Stimulated activated CD8-positive, alpha-beta memory T cell treated with anti-CD3 and anti-CD28 coated beads, Interleukin-12 subunit alpha, Interleukin-12 subunit beta, amount 100 ng/mL, for 1 hour (primary cell): ENCODE results near the gene LRRC34.

Experiments
- DNase-seq: peaks from one replicate; pipeline ENCODE4 v3.0.0-alpha.2; 2020; ENCODE audit warnings: low read depth

LRRC34 gene, protein sequence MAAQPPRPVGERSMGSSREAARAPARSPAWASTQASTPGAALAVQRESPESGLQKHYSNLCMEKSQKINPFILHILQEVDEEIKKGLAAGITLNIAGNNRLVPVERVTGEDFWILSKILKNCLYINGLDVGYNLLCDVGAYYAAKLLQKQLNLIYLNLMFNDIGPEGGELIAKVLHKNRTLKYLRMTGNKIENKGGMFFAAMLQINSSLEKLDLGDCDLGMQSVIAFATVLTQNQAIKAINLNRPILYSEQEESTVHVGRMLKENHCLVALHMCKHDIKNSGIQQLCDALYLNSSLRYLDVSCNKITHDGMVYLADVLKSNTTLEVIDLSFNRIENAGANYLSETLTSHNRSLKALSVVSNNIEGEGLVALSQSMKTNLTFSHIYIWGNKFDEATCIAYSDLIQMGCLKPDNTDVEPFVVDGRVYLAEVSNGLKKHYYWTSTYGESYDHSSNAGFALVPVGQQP

DNA sequence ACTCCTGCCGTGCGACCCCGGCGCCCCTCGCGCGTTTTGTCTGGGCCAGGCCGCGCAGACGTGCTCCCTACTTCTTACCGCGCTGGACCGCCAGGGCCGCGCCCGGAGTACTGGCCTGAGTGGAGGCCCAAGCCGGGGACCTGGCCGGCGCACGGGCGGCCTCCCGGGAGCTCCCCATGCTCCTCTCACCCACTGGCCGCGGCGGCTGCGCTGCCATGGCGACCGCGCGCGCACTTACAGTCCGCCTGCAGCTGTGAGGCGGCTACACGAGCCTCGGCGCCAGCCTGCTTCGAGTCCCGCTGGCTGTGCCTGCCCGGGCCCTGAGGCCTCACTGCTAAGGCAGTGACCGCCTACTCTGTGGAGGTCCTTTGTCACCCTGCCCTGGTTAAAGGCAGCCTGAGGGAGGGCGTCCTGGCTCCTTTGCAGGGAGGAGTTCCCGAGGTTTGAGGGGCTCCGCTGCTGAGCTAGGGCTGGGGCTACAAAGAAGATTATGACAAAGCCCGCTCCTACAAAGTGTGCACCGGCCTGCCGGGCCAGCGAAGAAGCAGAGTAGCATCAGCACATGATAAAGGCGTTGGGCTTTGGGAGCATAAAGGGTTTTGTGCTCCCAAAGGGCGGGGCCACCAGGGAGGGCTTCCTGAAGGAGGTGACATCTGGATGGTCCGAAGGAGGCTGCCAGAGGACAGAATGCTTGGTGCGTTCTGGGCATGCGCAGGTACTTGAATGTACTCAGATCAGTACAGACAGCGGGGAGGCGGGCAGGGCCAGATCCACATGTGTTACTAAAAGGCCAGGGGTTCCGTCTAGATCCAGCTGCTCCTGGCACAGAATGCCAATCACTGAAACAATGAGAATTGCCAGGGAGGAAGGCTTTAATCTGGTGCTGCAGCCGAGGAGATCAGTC is at the start of gene LRRC34, which contains the start of gene LRRIQ4:
LRRC34 (minus strand) TSS at position 573 of the 904 bp plus-strand sequence; CDS start at position 217, 356 bp downstream.
LRRIQ4 (plus strand) TSS at position 539 of the 904 bp plus-strand sequence. CDS start 9,052 bp downstream, outside the sequence.
- peak; percentile 53 for DNase-seq

DNA sequence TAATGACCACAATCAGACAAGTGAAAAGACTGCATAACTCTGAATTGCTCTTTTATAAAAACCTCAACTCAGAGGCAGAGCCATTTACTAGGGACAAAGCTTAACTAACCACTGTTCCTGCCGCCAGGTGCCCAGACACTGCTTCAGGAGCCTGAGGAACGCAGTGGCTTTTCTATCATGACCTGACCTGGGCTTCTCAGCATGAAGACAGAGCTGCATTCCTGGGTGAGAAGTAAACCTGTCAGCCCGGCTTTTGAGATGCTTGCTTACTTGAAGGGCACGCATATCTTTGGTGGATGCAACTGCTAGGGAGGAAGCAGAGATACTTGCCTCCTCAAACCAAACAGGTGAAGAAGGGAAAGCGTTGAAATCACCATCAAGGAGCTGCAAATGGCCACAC is 49.2 kb upstream of the LRRC34 start:
- no peak for DNase-seq

DNA sequence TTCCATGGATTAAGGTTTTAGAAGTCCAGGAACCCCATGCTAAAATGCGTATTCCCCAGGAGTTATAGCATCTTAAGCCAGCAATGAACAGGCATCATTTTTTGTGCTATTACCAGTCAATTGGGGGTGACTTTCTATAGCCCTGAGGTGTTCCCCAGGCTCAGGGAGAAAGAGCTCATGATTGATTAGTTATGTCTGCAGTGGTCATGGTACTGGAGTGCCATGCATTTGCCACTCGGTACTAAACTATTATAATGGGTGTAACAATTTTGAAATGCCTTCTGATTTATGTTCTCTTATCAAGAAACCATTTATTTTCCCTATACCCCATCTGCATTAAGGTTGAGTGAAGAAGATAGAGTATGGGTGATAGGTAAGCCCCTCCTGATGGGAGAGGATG is 45.1 kb upstream of the LRRC34 start:
- DNase-seq, result no peak

DNA sequence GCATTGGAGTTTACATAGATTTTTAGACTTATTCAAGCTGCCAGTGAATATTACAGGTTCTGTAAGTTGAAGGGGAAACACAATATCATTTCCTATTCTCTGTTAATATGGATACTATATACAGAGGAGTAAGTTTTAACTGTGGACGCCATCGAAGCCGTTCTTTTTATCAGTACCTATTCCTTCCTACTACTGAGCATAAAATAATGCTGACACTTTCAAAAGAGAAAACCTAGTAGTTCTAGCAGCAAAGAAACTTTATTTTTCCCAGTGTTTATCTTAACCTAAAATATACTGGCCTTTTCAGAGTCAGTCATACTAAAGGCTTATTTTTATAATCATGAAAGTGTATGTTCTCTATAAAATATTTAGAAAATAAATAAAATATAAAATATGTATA is 42.8 kb upstream of the LRRC34 start:
- DNase-seq, result no peak

DNA sequence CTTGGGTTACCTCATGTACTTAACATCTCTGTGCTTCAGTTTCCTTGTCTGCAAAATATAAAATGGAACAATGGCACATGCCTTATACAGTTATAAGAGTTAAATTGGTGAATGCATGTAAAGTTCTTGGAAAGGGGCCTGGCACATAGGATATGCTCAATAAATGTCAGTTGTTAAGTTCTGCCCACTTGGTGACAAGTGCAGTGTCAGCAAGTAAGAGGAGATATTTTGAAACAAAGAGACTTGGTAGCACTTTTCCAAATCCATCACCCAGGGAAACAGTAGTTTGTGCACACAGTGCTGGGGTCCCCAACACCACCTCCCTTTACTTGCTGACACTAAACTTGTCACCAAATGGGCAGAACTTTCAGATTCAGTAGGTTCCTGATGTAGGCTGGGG is 37.9 kb upstream of the LRRC34 start:
- no peak for DNase-seq

DNA sequence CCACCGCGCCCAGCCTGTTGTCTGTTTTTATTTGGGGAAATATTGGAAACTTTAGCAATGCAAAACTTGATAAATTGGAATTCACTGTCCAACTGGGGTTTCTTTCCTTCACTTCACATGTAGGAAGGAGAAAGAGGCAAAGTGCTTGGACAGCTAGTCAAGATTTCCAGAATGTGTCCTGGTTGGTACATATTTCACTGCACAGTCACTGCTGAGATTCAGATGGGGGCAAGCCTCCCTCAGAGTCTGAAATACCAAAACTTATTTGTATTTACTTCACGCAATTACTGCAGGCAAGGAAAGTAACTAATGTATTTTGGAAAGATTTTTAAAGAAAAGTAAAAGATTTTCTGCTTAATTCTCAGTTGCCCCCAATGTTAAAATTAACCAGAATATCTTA is 36.0 kb upstream of the LRRC34 start:
- DNase-seq, result no peak

DNA sequence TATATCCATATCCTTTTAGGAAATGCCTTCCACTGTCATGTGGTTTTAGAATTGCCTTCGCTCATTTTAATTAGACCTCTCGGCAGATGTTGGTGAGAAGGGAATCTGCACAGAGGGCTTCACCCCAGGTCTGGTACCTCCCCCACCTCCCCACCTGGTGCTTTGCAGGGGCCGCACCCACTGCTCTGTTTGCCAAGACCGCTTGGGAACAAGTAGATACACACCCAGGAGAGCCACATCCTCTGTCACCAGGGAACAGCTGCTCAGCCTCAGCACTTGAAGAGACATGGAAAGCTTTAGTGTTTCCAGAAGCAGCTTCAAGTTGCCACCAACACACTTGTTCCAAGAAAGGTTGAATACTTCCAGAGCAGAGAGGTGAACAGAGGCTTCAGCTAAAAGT is 35.2 kb upstream of the LRRC34 start:
- no peak for DNase-seq

DNA sequence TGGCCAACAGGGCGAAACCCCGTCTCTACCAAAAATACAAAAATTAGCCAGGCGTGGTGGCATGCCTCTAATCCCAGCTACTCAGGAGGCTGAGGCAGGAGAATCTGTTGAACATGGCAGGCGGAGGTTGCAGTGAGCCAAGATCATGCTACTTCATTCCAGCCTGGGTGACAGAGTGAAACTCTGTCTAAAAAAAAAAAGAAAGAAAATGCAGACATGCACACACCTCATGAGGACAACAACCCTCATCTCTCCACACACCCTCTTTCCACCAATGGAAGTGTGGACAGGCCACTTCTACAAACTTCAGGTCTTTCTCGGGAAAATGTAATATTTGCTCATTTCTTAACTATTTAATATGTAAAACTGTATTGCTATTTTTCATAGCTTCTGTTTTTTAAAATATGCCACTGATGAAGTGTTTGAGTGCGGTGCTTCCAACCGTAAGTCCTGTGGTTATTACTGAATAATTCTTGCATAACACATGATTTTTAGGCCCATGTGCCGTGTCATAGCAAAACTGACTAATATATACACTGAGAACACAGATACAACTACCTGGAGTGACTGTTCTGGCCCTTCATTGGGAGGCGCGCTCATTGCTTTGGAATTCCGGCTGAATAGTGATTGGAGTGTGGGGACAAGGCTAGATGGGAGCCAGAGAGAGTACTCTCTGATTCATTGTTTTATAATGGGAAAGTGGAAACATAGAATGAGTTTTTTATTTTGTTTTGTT is 33.9 kb upstream of the LRRC34 start:
- DNase-seq, result no peak

DNA sequence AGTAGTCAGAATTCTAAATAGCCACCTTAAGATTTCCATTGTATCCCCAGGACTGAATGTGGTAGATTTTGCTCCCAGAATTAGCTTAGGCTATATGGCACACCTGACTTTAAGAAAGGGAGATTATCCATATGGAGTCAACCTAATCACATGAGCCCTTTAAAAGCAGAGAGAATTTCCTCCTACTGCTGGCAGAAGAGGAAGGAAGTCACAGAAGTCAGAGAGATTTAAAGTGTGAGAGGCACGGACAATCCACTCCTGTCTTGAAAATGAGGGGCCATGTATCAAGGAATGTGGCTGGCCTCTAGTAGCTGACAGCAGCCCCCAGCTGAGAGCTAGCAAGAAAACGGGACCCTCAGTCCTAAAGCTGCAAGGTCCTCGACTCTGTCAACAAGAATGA is 30.3 kb upstream of the LRRC34 start:
- DNase-seq, result no peak

DNA sequence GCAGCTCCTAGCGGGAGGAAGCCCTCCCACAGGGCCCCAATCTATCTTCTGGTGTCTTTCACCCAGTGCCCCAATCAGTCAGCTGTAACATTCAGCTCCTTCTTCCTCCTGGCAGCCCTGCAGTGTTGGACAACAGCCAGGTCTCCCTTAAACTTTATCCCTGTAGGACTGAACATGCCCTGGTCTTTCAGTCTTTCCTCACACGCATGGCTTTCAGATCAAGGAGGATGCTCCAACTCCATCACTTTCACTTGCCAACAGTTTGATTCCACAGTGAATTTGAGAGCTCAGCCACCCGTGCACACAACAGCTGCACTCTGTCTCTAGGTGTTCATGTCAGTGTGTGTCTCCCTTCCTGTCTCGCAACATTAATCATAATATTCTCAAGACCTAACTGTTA is 28.5 kb upstream of the LRRC34 start:
- no peak for DNase-seq

DNA sequence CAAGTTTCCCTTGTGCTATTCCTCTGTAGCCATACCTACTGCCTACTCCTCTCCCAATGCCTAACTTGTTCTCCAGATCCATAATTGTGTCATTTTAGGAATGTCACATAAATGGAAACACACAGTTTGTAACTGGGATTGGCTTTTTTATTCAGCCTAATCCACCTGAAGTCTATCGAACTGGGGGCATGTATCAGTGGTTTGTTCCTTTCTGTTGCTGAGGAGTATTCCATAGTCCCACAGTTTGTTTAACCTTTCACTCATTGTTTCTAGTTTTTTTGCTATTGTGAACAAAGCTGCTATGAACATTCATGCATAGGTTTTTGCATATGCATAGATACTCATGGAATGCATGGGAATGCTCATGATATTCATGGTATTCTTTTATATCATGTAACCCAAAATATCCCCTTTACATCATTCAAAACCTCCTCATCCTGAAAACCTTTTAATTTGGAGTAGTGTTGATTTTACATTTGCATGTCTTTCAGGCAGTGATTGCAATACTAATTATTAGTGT is 25.9 kb upstream of the LRRC34 start:
- DNase-seq, result no peak

DNA sequence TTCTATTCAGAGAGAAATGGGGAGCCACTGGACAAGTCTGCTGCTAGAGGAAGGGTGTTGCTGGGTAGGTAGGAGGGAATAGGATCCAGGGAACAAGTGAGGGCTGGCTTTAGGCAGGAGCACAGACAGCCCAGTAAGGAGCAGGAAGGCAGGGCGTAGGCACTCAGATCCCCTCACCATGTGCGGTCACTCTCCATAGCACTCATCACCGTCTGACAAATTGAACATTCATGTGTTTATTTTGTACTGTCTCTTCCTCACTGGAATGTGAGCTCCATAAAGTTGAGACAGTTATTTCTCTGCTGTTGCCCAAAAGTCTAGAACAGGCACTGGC is 24.2 kb upstream of the LRRC34 start:
- DNase-seq, result no peak

DNA sequence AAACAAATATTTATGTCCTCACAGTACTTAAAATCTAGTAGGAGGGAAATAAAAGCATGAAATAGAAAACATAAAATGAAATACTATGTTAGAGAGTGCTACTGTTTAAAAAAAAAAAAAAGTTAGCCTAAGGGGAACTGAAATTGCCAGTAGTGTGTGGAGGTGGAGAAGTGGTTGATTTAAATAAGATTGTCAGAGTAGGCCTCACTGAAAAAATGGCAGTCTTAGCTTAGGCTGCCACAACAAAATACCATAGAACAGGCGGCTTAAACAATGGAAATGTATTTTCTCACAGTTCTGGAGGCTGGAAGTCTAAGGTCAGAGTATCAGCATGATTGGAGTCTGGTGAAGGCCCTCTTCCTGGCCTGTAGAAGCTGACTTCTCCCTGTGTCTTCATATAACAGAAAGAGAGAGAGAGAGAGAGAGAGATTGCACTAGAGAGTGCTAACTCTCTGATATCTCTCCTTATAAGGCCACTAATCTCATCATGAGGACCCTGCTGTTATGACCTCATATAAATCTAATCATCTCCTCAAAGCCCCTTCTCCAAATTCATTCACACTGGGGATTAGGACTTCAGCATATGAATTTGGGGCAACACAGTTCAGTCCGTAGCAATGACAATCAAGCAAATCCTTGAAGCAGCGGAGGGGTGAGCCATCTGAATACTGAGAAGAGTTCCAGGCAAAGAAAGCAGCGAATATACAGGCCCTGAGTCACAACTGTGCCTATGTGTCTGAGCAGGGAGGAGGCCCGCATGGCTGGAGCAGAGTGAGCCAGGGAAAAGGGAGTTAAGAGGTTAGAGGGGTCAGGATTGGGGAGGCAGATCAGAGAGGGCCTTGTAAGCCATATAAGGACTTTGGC is 23.6 kb upstream of the LRRC34 start:
- no peak for DNase-seq

DNA sequence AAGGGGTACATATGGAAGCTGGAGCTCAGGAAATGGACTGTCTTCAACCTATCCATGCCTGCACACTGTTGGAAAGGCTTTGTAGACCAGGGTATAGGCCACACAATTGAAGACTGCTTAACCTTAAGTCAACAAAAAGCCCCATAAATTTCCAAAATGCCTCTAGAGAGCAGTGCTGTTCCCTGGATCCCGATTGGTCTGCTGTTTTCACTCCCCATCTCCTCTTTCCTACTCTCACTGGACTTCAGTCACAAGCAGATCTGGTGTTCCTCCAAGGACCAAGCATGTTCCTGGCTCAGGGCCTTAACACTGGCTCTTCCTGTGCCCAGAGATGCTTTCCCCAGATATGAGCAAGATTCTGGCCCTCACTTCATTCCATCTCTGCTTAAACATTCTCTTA is 22.8 kb upstream of the LRRC34 start:
- no peak for DNase-seq

DNA sequence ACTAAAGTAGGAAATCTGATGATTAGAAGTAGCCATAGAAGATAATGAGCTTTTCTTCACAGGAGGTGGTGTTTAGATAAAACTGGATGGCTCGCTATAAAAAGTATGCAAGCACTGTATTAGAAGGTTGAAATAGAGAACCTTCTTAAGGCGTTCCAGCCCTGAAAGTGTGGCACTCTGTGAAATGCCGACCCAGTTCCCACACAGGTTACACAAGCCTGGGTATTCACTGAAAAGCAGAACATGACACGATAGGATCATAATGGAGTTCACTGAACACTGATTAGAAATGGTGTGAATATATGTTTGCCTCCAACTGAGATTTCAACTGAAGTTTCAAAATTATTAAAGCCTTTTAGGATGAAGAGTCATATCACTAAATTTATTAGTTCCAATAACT is 15.0 kb upstream of the LRRC34 start:
- no peak for DNase-seq

DNA sequence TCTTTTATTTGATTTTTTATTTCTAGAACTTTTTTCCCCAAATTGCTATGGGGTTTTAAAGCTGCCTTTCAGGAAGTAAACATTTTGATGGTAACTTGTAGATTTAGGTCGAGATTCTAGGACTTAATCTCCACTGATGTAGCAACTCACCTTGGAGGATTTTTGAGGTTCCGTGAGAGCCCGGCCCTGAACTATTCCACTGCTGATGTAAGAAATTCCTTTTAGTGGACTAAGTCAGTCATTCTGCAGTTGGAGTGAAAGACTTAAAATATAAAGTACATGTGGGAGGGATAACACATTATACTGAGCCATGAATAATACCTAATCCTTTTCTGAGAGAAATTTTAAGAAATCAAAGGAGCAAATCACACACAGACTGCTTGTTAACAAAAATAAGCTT is 12.6 kb upstream of the LRRC34 start:
- DNase-seq, result no peak

DNA sequence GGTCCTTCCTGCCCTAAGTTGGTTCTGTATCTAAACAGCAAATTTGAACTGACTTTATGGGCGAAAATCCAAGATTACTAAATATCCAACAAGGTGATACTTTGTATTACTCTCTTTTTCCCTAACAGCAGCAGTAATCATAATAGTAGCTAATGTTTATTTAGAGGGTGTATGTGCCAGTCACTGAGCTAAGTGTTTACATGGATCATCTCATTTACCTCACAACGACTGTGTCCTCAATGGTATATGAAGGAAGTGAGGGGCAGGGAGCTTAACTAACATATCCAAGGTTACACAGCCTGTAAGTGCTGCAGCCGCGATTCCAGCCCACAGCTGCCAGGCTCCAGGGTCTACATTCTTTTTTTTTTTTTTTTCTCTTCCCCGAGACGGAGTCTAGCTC is 10.3 kb upstream of the LRRC34 start:
- no peak for DNase-seq

DNA sequence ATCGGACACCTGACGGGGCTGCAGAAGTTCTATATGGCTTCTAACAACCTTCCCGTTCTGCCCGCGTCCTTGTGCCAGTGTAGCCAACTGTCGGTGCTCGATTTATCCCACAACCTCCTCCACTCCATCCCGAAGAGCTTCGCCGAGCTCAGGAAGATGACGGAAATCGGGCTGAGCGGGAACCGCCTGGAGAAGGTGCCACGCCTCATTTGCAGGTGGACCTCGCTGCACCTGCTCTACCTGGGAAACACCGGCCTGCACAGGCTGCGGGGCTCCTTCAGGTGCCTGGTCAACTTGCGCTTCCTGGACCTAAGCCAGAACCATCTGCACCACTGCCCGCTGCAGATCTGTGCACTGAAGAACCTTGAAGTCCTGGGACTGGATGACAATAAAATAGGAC is 9.8 kb upstream of the LRRC34 start:
- DNase-seq, result no peak

DNA sequence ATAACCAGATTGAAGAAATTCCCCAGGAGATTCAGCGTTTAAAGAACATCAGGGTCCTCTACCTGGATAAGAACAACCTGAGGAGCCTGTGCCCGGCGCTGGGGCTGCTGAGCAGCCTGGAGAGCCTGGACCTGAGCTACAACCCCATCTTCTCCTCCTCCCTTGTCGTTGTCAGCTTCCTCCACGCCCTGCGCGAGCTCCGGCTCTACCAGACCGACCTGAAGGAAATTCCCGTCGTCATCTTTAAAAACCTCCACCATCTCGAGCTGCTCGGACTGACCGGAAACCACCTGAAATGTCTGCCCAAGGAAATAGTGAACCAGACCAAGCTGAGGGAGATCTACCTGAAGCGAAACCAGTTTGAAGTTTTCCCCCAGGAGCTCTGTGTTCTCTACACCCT is 9.4 kb upstream of the LRRC34 start:
- no peak for DNase-seq

DNA sequence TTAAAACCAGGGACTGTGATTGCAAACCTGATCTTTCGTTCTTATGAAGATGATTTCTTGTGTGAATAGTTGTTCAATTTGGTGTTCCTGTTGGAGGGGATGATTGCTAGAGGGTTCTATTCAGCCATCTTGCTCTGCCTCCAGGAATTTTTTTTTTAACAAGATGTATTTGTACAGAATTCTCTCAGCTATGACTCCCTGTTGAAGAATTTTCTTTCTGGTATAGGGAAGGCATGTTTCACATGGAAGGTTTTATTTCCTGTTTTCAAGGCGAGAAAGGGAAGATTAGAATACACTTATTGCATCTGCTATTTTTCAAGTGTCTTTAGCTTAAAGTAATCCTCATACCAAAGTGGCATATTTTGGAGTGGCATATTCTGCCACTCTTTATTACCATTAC is 5.6 kb upstream of the LRRC34 start:
- no peak for DNase-seq

DNA sequence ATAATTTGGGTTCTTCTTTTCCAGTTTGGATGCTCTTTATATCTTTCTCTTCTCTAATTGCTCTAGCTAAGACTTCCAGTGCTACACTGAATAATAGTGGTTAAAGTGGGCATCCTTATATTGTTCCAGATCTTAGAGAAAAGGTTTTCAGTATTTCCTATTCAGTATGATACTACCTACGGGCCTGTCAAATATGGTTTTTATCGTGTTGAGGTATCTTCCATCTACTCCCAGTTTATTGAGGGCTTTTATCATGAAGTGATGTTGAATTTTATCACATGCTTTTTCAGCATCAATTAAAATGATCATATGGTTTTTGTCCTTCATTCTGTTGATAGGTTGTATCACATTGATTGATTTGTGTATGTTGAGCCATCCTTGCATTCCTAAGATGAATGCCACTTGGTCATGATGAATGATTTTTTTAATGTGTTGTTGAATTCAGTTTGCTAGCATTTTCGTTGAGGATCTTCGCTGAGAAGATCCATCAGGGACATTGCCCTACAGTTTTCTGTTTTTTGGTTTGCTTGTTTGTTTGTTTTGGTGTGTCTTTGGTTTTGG is 3.0 kb upstream of the LRRC34 start:
- DNase-seq, result no peak
